ENCODE measurements around the gene ADAMTS9.

The ADAMTS9 gene, protein sequence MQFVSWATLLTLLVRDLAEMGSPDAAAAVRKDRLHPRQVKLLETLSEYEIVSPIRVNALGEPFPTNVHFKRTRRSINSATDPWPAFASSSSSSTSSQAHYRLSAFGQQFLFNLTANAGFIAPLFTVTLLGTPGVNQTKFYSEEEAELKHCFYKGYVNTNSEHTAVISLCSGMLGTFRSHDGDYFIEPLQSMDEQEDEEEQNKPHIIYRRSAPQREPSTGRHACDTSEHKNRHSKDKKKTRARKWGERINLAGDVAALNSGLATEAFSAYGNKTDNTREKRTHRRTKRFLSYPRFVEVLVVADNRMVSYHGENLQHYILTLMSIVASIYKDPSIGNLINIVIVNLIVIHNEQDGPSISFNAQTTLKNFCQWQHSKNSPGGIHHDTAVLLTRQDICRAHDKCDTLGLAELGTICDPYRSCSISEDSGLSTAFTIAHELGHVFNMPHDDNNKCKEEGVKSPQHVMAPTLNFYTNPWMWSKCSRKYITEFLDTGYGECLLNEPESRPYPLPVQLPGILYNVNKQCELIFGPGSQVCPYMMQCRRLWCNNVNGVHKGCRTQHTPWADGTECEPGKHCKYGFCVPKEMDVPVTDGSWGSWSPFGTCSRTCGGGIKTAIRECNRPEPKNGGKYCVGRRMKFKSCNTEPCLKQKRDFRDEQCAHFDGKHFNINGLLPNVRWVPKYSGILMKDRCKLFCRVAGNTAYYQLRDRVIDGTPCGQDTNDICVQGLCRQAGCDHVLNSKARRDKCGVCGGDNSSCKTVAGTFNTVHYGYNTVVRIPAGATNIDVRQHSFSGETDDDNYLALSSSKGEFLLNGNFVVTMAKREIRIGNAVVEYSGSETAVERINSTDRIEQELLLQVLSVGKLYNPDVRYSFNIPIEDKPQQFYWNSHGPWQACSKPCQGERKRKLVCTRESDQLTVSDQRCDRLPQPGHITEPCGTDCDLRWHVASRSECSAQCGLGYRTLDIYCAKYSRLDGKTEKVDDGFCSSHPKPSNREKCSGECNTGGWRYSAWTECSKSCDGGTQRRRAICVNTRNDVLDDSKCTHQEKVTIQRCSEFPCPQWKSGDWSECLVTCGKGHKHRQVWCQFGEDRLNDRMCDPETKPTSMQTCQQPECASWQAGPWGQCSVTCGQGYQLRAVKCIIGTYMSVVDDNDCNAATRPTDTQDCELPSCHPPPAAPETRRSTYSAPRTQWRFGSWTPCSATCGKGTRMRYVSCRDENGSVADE (N-terminal part only)

DNA sequence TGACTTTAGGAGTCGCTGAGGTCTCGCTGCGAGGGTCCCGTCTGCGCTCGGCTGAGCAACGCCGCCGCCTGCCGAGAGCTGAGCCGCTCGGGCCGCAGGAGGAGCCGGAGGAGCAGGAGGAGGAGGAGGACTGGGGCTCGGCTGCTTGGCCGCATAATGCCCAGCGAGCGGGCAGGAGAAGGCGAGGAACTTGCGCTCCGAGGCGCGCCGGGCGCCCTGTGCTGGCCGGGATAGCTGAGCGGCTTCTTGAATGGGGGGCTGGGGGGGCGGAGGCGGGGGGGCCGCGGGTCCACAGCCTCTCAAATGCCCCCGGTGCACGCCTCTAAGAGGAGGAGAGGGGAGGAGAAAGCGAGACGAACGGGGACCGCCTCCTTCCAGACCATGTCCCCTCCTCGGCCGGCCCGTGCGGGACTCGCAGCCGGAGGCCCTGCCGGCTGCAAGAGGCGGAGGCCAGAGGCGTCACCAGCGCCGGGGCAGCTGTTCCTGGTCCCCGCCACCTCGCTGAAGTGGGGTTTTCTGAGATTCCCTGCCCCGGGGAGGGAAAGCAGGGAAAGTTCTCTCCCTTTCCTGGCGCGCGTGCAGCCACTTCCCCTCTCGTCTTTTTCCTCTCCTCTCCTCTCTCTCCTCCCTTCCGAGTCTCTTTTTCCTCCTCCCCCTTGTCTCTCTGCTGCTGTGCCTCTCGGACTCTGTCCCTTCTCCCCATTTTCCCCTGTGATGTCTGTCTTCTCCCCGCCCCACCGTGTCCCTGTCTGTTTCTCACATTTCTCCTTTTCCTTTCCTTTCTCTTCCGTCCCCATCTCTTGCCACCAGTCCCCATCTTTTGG is at the start of gene ADAMTS9:
ADAMTS9 (minus strand) TSS at position 220 of the 824 bp plus-strand sequence. CDS start 343 bp downstream, outside the sequence.
- no peak for DNase-seq (ENCODE audit: low read depth)

DNA sequence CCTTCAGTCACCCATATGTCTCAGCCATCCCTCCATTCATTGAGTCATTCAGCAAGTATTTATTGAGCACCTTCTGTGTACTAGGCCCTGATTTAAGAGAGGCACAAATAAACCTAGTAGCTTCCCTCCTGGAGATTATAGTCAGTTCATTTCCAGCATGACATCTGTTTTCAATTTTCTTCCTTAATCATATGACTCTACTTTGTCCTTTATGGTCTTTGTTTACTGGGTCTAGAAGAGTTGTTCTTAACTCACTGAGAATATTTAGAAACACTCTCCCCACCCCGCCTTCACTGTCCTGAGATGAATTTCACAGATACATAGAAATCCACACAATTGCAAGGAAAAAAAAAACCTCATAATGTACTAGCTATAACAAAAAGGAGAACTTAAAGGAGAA is 44.8 kb upstream of the ADAMTS9 start:
- DNase-seq (ENCODE audit: low read depth): no peak

DNA sequence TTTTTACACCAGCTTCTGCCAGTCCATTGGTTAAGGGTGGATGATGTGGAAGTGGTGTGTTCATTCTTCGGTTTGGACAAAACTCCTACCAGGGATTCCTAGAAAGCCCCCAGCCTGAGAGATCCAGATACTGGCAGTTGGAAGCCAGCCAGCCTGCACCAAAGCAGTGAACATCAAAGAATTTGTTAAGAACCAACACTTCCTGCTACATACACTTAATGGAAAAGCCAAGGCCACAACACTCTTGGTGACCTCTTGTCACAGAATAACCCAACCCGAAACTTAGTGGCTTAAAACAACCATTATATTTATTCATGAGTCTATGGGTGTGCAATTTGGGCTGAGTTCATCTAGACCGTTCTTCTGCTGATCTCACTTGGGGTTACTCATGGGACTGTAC is 42.9 kb upstream of the ADAMTS9 start:
- no peak for DNase-seq (ENCODE audit: low read depth)

DNA sequence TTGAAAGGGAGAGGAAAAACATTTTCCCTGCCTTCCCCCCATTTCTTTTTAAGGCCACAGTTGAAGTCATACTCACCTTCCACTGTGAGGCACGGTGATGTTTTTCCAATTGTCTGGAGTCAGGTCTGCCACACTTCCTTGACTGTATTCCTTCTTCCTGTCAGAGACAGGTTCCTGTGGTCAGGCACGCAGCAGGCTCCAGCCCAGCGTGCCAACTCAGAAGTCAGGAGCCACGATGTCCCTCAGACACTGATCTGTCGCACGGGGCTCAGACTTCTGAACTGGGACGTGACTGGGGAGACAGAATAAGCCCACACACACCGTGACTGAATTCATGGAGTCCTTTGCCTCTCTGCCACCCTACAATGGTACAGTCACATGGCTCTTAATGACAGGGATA is 41.2 kb upstream of the ADAMTS9 start:
- DNase-seq (ENCODE audit: low read depth): no peak

DNA sequence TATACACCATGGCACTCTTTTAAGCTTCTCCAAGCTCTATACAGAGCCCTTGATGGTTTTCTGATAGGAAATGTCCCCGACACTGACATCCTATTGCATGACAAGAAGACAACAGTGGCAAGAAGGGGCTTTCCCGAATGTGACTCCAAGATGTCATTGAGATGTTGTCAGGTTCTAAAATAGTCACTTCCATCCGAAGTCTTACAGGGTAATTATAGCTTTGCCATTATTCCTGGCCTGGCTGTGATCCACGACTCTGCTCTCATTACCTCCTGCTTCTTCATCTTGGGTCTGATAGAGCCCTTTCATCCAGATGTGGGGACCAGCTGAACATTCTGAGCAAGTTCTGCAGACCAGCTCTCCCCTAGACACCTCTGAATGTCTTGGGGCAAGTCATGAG is 40.6 kb upstream of the ADAMTS9 start:
- no peak for DNase-seq (ENCODE audit: low read depth)

DNA sequence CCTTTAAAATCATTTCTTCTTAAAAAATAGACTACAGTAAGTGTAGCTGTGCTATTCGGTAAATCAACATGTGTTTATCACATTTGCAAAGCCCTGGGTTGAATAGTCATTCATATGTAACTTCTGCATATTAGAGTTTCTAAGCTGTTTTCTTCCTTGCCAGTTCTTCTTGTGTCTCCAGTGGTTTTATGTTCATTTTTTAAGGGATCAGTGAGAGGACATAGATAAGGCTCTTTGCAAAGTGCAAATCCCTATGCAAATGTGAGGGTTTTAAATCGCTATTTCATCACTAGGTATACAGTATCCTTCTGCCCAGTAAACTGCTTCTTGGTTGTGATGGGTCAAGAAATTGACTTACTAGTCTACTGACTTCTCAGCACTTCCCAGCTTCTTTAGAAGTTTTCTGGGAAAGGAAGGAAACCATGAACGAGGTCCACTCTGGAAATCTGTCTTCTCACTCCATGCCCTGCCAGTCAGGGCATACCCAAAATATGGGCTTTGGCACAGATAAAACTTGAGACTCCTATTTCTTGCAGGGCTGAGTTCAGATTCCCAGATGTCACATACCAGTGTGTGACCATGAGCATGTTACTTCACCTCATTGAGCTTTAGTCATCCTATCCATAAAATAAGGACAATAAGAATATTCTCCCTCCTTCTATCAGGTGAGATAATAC is 38.8 kb upstream of the ADAMTS9 start:
- no peak for DNase-seq (ENCODE audit: low read depth)

DNA sequence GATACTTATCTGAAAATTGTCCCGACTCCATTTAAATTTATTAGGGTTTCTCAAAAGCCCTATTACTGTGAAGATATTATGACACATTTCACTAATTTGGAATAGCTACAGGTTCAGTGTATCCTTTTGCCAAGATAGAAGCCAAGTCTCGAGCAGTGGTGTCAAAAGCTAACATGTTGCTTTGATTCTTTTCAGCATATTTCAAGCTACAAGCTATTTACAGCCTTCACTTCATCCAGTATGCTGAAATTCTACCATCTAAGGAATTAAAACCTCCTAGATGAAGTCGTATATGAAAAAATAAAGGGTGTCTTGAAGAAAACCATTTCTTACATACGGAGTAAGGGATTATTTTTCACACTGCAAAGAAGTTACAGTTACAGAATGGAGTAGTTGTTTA is 31.2 kb upstream of the ADAMTS9 start:
- DNase-seq (ENCODE audit: low read depth): no peak

DNA sequence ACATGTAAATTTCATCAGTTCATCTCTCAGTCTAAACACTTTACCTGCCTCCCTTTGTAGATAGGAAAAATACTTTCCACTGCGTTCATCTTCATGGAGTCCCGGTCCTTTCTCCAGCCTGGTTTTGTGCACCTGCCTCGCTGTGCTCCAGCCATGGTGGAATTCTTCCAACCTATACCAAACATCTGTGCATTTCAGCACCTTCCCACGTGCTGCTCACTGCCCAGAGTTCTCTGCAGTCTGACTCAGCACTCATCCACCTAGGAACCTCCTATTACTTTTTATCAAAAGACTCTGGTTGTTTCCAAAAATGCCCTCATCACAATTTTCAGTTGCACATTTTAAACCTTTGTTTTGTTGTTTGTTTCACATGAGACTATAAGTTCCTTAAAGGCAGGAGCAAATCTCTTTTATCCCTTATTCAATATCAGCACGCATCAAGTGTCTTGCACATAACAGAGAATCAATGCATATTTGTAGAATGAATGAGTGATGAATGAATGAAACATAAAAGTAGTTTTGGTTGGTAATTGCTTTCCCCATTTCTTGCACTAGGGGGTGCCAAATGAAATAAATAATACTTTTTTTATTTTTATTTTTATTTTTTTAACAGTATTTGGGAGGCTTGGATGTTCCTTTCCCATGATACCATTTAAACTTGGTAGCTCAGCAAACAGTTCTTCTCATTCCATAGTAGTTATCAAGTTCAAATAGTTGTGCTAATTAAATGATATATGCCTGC is 30.2 kb upstream of the ADAMTS9 start:
- DNase-seq (ENCODE audit: low read depth): no peak

DNA sequence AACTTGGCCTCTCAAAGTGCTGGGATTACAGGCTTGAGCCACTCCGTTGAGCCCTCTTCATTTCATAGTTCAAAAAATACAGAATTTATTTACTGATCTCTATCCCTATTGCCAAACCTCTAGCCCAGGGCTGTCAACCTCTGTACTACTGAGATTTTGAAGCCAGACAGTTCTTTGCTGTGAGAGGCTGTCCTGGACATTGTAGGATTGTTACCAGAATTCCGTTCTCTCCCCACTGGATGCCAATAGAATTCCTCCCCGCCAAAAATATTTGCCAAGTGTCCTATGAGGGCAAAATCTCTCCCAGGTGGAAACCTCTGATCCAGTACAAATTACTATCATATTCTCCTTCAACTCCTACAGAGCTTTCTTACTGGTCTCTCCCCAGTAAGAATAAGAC is 29.6 kb upstream of the ADAMTS9 start:
- no peak for DNase-seq (ENCODE audit: low read depth)

DNA sequence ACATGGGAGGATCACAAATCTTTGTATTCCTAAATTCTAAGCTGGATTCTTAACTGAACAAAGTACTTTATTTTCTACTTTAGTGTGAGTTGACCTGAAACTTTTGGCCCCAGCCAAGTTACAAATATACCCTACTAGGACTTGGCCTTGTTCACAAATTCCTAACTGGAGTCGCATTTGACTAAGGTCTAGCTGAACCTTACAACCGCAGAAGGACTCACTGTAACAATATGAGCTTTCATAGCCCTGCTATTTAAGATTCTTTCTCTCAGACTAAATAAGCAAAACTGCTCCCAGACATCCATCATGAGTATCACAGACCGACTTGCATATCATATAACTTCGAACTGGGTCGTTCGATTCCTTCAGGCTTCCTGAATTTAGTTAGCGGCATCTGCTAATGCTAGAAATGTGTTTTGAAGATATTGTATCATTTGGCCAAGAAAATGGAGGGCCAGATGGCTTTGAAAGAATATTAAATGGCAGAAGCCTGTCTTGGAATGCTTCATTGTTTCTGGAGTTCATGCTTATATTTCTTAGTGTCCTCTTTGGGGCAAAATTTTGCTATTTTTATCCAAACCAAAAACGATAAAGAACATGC is 28.4 kb upstream of the ADAMTS9 start:
- no peak for DNase-seq (ENCODE audit: low read depth)

DNA sequence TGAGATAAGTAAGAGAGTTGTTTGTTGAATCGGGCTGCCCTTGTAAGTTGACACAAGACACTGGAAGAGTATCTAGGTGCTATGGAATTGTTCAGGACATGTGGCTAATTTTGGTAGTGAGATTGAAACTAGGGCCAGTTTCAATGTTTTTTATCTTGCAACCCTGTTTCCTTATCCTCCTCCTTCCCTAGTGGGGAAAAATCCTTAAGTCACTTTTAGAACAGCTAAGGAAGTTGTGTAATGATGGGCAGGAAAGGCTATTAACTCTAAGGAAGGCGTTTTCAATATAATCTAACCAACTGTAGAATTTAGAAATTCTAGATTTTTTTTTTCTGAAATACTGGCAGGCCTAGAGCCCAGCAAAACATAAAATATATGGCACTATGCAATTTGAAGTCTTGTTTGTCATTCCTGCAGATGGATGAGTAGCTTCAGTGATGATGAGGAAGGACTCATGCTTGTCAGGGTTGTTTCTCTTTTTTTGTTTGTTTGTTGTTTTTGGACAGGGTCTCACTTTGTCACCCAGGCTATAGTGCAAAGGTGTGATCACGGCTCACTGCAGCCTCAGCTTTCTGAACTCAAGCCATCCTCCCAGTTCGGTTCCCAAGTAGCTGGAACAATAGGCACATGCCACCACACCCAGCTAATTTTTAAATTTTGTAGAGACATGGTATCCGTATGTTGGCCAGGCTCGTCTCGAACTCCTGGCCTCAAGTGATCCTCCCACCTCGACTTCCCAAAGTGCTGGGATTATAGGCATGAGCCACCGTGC is 27.6 kb upstream of the ADAMTS9 start:
- no peak for DNase-seq (ENCODE audit: low read depth)

DNA sequence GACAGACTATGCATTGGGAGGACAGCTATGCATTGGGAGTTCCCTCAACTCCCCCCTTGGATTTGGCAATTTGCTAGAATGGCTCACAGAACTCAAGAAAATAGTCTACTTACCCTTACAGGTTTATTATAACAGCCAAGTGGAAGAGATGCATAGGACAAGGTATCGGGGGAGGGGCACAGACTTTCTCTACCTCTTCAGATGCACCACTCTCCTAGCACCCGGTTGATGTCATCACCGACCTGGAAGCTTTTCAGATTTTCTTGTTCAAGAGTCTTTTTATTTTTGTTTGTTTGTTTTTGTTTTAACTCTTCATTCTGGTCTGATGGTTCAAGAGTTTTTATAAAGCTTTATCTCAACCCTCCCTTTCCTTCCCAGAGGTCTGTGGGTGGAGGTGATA is 20.7 kb upstream of the ADAMTS9 start:
- DNase-seq (ENCODE audit: low read depth): no peak

DNA sequence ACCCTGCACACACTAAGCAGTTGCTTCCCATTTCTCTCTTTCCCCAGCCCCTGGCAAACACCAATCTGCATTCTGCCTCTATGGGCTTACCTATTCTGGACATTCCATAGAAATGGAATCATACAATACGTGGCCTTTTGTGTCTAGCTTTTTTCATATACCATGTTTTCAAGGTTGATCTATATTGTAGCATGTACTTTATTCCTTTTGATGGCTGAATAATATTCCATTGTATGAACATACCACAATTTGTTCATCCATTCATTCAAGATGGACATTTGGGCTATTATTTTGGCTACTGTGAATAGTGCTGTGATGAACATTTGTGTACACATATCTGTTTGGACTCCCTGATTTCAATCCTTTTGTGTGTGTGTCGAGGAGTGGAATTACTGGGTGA is 18.1 kb upstream of the ADAMTS9 start:
- no peak for DNase-seq (ENCODE audit: low read depth)

DNA sequence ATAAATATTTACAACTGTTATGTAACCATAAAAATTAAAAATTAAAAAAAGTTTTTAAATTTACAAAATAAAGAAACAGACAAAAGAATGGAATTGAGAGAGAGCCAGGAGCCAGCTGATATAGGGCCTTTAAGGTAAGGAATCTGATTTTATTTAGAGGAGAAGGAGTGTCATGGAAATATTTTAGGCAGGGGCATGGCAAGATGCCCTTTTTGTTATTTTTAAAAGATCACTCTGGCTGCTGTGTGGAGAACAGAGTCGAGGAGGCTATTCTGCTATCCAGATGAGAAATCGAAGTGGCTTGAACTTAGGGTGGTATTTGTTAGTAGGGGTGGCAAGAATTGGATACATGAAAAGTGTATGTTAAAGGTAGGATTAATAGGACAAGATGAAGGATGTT is 9.1 kb upstream of the ADAMTS9 start:
- DNase-seq (ENCODE audit: low read depth): no peak

DNA sequence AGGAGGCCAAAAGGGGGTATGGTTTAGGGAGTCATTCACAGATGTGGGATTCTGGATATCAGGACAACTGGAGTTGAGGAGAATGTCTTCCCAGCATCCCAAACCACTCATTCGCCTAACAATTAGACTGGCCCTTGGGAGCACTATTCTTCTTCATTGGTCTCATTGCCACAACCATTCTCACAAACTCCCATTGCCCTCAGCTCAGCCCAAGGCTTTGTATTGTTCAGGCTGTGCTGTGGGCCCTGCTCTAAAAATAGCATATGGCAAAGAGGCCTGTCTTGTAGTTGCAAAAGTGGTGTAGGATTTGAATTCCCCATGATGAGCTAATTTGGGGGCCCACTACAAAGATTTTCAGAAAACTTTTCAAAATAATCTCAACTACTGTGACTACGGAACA is 6.3 kb upstream of the ADAMTS9 start:
- DNase-seq (ENCODE audit: low read depth): no peak

DNA sequence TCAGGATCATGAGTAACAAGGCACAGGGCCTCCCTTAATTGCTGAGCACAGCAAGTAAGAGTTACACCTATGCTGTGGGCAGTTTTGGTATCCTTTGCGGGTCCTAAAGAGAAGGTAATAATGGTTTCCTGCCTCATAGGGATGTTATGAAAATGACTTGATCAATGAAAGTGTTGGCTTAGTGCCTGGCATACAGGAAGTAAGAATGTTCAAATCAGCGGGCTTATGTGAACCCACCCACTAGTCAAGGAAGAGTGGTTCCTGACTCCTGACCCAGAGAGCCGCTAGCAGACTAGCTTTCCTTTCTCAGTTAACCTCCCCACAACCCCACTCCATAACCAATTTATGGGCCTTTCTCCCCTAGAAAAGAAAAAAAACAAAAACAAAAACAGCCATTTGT is 5.2 kb upstream of the ADAMTS9 start:
- no peak for DNase-seq (ENCODE audit: low read depth)

DNA sequence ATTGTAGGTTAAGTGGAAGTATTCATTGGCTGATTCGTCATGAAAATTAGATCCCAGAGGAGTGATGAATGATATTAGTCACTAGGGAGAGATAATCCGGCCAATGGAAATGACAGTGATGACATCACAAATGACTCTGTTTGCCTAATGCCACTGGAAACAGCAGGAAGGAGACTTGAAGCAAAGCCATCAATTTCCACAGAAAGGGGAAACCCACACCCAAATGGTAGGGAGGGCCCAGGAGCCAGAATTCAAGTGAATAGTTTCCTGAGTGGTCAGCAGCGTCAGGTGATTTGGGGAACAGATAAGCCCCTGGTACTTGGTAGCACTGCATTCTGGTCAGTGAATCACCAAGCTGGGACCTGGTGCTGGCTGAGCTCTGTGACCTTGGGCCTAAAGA is 3.3 kb upstream of the ADAMTS9 start:
- DNase-seq (ENCODE audit: low read depth): no peak

DNA sequence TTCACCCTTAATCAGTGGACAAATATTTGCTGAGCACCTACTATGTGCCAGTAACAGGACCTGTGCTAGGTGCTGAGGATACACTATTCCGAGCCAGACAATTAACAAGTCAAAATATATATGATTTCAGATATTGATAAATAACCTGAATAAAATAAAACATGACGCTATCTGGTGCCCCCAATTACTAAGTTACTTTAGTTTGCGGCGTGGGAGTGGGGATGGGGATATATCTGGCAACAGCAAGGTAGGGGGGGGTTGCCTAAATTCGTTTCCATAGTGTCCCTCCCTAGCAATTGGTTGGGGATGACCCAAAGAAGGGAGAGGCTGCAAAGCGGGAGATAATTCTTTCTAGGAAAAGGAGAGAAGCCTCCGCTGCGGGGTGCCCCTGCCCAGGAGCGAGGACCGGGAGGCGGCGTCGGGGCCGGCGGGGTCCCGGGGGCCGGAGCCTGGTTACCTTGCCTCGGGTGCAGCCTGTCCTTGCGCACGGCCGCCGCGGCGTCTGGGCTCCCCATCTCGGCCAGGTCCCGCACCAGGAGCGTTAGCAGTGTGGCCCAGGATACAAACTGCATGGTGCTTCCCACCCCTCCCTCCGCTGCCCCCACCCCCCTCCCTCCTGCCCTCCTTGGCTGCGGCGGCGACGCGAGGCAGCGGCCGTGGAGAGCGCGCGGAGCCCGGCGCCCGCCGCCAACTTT is 567 bp downstream of the ADAMTS9 start:
- DNase-seq (ENCODE audit: low read depth): no peak
